ENCODE results near the gene SNN.

The SNN gene

GRCh38 chr16:11667221-11667823 is 933 bp upstream of the SNN start:
- no peak for DNase-seq (ENCODE audit: low read depth)

DNA sequence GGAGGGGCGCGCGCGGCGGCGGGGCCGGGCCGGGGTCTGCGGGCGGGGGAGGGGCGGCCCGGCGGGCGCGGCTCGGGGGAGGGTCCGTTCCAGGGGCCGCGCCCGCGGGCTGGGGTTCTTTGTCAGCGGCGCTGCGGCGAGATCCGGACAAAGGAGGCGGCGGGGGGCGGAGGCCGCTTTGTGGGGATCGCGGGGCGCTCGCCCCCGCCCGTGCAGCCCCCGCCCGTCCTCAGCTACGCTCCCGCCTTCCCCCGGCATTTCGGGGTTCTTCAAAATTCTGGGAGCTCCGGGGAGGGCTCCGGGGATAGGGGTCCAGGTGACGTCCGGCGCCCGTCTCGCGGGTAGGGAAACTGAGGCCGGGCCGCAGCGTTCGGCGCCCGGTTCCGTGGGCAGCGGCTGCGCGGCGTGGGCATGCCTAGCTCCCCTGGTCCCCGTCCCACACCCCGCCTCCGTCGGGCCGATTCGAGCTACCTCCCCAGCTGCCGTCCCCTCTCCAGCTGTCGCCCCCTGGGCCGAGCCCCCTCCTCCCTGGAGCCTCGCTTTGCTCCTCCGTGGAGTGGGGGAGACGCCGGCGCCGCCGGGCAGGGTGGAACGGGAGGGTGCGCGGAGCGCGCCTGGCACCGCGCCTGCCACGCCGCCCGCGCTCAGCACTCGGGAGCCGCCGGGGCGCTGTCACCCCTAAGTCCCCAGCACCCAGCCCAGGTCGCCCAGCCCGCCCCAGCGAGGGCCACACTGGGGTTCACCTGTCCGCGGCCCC is 546 bp downstream of the SNN start:
- DNase-seq (ENCODE audit: low read depth): no peak

DNA sequence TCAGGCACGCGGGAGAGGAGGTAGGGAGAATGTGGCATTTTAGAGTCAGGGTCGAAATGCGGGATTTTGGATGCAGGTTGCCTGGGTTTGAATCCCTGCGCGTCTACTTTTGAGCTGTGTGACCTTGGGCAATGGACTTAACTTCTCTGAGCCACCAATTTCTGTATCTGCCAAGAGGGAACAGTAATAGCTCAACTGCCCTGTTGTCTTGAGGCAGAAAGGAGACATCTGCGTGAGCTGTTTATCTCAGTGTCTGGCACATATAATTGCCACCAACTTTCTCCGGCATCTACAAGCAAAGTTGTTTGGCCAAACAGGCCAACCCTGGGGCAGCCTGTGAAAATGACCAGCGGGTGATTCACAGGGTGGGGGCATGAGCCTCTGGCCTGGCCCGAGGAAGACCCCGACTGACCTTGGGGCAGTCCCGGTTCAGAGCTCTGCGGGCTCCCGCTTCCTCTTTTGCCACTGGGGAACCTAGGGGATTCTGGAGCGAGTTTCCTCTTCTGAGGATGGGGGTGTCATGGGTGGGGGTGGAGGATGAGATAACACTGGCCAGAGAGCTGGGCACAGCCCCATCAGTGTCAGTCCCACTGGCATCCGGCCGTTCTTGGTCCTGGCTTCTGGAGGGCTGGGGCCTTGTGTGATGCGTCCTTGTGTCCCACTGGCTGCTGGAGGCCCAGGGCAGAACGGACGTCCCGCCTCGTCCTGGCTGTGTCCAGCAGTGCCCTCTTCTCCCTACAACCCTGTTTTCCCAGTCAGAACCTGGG is 1.3 kb downstream of the SNN start:
- DNase-seq (ENCODE audit: low read depth): peak; percentile 33

GRCh38 chr16:11670171-11671131 is 2.2 kb downstream of the SNN start:
- DNase-seq (ENCODE audit: low read depth): no peak

GRCh38 chr16:11671271-11671670 is 3.0 kb downstream of the SNN start:
- DNase-seq (ENCODE audit: low read depth): no peak

GRCh38 chr16:11671676-11672075 is 3.4 kb downstream of the SNN start:
- DNase-seq (ENCODE audit: low read depth): no peak

GRCh38 chr16:11672206-11673090 is 4.2 kb downstream of the SNN start:
- no peak for DNase-seq (ENCODE audit: low read depth)

DNA sequence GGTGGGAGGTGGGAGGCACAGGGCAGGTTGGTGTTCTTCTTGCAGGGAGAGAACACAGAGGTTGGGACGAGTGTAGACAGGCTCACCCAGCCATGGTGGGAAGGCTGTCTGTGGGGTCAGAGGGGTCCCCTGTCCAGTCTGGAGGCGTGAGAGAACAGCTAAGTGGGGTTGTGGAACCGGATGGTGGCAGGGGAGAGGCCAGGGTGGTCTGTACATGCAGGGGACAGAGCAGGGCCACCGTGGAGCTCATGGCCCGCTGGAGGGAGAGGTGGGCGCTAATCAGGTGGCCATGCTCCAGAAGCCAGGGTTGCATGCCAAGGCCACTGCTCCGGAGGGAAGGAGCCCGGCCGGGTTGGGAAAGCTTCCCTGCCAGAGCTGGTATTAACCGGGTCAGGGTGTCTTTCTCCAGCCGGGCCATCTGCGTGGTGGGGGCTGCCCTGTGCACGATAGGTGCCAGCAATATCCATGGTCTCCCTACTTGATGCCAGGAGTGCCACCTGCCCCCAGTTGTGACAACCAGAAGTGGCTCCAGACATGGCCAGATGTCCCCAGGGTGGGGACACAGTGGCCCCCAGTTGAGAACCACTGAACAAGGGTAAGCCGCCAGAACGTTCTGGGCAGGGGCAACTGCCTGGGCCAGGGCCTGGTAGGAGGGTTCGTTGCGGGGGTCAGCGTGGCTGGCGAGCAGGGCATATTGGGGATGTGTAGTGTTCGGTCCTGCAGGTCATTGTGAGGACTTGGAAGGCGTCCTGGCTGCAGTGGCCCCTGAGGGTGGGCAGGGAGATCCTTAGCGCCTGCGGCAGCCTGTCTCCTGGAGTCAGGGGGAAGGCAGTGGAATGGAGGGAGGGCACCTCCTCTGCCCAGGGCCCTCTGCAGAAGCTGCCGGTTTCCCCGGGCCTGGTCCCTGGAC is 5.1 kb downstream of the SNN start:
- DNase-seq (ENCODE audit: low read depth): no peak

DNA sequence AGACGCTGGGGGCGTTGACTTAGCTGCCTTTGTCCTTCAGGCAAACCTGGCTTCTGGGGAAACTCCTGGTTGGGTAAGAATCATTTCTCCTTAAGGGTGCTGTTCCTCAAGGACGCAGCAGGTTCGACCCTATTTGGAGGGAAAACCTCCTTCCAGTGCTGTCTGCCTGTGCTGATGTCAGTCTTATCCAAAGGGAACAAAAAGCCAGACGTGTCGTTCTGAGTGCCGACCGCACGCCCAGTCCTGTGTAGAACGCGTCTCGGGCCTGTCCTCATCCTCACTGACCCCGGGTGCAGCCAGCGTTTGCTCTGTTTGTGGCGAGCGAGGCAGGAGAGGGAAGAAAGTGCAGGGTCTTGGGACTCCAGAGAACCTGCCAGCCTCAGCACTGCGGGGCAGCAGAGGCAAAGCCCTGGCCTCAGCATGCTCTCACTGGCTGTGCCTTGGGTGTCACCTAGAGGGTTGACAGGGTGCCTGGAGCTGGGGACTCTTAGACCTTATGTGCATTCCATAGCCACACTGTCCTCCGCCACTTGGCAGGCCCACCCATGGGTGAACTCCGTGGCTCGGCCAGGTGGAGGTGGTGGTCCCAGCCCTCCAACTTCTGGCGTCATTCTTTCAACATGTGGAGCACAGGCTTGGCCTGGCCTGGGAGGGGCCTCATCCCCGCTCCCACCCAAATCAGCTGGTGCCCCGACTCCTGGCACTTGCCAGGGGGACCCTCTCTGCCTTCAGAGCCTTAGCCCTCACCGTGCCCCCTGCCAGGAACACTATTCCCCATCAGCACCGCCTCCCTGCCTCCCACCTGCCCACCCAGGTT is 6.0 kb downstream of the SNN start:
- DNase-seq (ENCODE audit: low read depth): no peak

- peak; percentile 67 for DNase-seq (ENCODE audit: low read depth)
Observed at GRCh38 chr16:11674818-11675560, 6.7 kb downstream of the SNN start.

GRCh38 chr16:11675561-11676511 is 7.6 kb downstream of the SNN start:
- DNase-seq (ENCODE audit: low read depth): no peak

GRCh38 chr16:11676799-11677198 is 8.5 kb downstream of the SNN start:
- DNase-seq (ENCODE audit: low read depth): no peak

DNA sequence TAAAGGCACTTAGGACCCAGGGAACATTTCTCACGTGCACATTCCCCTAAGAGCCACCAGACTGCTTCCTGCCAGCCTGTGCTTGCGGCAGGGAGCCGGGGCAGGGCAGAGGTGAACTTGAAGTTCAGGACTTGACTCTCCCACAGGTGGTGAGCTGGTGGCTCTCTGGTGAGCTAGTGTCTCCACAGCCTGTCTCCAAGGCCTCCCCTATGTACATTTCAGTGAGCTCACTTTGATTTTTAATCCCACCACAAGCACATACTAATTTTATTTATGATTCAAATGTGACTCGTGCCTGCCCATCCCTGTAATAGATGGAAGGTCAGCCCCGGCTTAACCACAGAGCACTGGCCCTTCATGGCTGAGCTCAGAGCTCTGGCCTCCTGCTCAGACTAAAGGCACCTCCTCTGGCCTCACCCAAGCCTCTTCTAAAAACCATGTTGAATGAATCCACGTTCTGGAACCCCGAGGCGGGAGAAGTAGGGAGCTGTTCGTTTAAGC is 9.2 kb downstream of the SNN start:
- DNase-seq (ENCODE audit: low read depth): peak; percentile 38

DNA sequence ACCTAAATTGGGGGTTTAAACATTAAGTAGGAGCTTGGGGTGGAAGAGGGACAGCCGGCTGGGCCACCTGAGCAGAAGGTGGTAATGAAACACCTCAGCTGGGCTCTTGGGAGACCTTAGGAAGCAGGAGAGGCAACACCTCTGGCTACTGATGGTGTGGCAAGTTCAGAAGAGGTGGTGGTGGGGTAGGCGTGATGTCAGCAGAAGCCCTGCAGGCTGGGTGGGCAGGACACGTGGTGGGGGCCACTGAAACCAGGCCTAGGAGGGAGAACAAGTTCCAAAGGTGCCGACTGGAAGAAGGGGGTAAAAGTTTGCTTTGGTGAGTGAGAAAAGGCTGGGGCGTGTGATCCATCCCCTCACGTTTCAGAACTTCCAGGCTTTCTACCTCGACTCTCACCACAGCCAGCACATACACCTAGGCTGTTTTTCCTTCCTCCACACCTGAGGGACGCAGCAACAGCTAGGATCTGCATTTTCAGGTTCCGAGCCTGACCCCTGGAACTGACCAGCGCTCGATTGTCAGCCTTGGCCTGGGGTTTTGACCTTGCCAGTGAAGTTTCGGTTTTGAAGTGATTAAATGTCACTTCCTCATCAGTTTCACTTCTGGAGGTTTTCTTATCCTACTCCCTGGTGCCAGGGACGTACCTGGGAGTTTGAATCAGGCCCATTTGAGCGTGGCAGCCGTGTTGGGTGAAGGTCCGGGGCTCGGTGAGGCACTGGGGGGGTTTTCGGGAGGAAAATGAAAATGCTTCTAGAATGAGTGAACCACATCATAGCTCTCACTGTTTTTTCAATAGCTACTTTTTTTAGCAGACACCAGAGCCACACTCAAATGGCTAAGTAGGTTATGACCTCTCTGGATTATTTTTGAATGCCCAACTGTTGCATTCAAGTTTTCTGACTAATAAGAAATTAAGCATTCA is 10.0 kb downstream of the SNN start:
- no peak for DNase-seq (ENCODE audit: low read depth)

GRCh38 chr16:11679250-11679649 is 11.0 kb downstream of the SNN start:
- no peak for DNase-seq (ENCODE audit: low read depth)

Data from EH (cell line).